H1 (cell line): Measurements from ENCODE around the gene OST4. TPM values are rescaled to one million over a fixed set of nuclear protein-coding genes. Genes with fewer than 3 reads are reported as not detected.
A peak's percentile ranks its signal among the peaks of the same experiment; 100 is the strongest.

Experiments
- CTCF ChIA-PET: fragments of 300-600 bp; sonication (Branson Sonifier 250); formaldehyde crosslinking; loops from one replicate; lab custom pipeline; 2021; ENCODE audit not compliant: partially characterized antibody; lab: Charles Lee
- POLR2A ChIA-PET: fragments of 300-600 bp; sonication (Branson Sonifier 250); formaldehyde crosslinking; loops from one replicate; lab custom pipeline; 2021; ENCODE audit warnings: inconsistent platforms; ENCODE audit not compliant: partially characterized antibody; lab: Charles Lee
- DNase-seq, 2 experiments: peaks; one replicate each; pipeline versions ENCODE4 v3.0.0 to v3.0.0-alpha.2; 2010 to 2022; ENCODE audit warnings: low spot score in 2 of 2, low read depth in 1 of 2, mixed read lengths in 1 of 2
- FAIRE-seq: peaks from 2 replicates; lab custom pipeline; 2011; peaks lifted over from hg19 to GRCh38; lab: Jason Lieb, UNC
- H2AFZ ChIP-seq: 2 replicates; pipeline ENCODE4 v1.8.1; 2012; ENCODE audit warnings: low read length, inconsistent platforms
- H2AK5ac ChIP-seq: 2 replicates; pipeline ENCODE4 v1.6.1; 2013; ENCODE audit warnings: low read depth, low read length
- H2BK120ac ChIP-seq: replicated peaks from 2 replicates; pipeline ENCODE3; 2013; ENCODE audit warnings: low read depth, low read length, inconsistent platforms
- H2BK12ac ChIP-seq: 2 replicates; pipeline ENCODE4 v1.6.1; 2013; ENCODE audit warnings: low read depth, low read length
- H2BK15ac ChIP-seq: 2 replicates; pipeline ENCODE4 v1.6.1; 2013; ENCODE audit warnings: low read length
- H2BK20ac ChIP-seq: 2 replicates; pipeline ENCODE4 v1.6.1; 2013; ENCODE audit warnings: low read length
- H2BK5ac ChIP-seq: 2 replicates; pipeline ENCODE4 v1.6.1; 2013; ENCODE audit warnings: low read depth, low read length
- H3K14ac ChIP-seq: 2 replicates; pipeline ENCODE4 v1.6.1; 2013; ENCODE audit warnings: inconsistent platforms; ENCODE audit not compliant: insufficient read length
- H3K18ac ChIP-seq: 2 replicates; pipeline ENCODE4 v1.6.1; 2013; ENCODE audit warnings: low read length; ENCODE audit errors: extremely low read depth
- H3K23ac ChIP-seq: 2 replicates; pipeline ENCODE4 v1.6.1; 2013; ENCODE audit warnings: inconsistent platforms; ENCODE audit not compliant: insufficient read length
- H3K23me2 ChIP-seq: 2 replicates; pipeline ENCODE4 v1.6.1; 2013; ENCODE audit warnings: low read depth, low read length
- H3K27ac ChIP-seq: 2 replicates; pipeline ENCODE4 v1.6.1; 2011; ENCODE audit warnings: low read depth, low read length, inconsistent platforms
- H3K27me3 ChIP-seq, 4 experiments: replicated peaks in 1 of 4; 1 replicate in 1 of 4; 2 replicates in 3 of 4; pipeline versions ENCODE4 v1.6.1 to v1.8.1; 2011 to 2013; ENCODE audit warnings: low read length in 3 of 4, mild to moderate bottlenecking in 3 of 4, inconsistent platforms in 2 of 4, mixed read lengths in 2 of 4, moderate library complexity in 1 of 4; ENCODE audit not compliant: control insufficient read depth in 3 of 4, insufficient read depth in 3 of 4; ENCODE audit errors: extremely low read depth in 1 of 4
- H3K36me3 ChIP-seq, 4 experiments: 2 replicates each; pipeline versions ENCODE4 v1.6.1 to v1.8.1; 2011 to 2013; ENCODE audit warnings: mild to moderate bottlenecking in 4 of 4, low read length in 3 of 4, moderate library complexity in 2 of 4, control low read depth in 1 of 4, inconsistent platforms in 1 of 4; ENCODE audit not compliant: insufficient read depth in 4 of 4, control insufficient read depth in 2 of 4
- H3K4ac ChIP-seq: replicated peaks from 2 replicates; pipeline ENCODE3; 2013; ENCODE audit warnings: low read length, low read depth, mixed read lengths, inconsistent platforms; ENCODE audit not compliant: insufficient read length
- H3K4me1 ChIP-seq, 4 experiments: replicated peaks in 1 of 4; 1 replicate in 1 of 4; 2 replicates in 3 of 4; pipeline versions ENCODE4 v1.6.1 to v1.8.1; 2011 to 2013; ENCODE audit warnings: low read length in 3 of 4, inconsistent platforms in 2 of 4, mixed read lengths in 1 of 4; ENCODE audit not compliant: insufficient read depth in 4 of 4, control insufficient read depth in 3 of 4
- H3K4me2 ChIP-seq, 2 experiments: 2 replicates each; pipeline versions ENCODE4 v1.6.1 to v1.8.1; 2011 to 2013; ENCODE audit warnings: low read depth in 2 of 2, low read length in 2 of 2, control low read depth in 1 of 2, inconsistent platforms in 1 of 2, mild to moderate bottlenecking in 1 of 2; ENCODE audit not compliant: insufficient read depth in 1 of 2
- H3K4me3 ChIP-seq, 4 experiments: fragments of 200-600, 300-600 bp in 1 of 4; sonication (generic), shearing (Covaris generic), sonication (Bioruptor Twin) in 1 of 4; 2 replicates each; pipeline versions ENCODE4 v1.5.1 to v1.8.1; 2011 to 2016; ENCODE audit warnings: low read length in 4 of 4, low read depth in 3 of 4, control low read depth in 2 of 4, inconsistent platforms in 2 of 4, mild to moderate bottlenecking in 2 of 4, mixed read lengths in 1 of 4, moderate library complexity in 1 of 4; ENCODE audit not compliant: insufficient read depth in 2 of 4; ENCODE audit errors: extremely low read depth in 1 of 4
- H3K56ac ChIP-seq: replicated peaks from 2 replicates; pipeline ENCODE3; 2013; ENCODE audit warnings: low read depth, mild to moderate bottlenecking, mixed read lengths, low read length, inconsistent platforms; ENCODE audit not compliant: insufficient read length
- H3K79me1 ChIP-seq: 2 replicates; pipeline ENCODE4 v1.6.1; 2013; ENCODE audit warnings: low read depth, low read length, control low read depth
- H3K79me2 ChIP-seq, 2 experiments: 2 replicates each; pipeline versions ENCODE4 v1.6.1 to v1.8.1; 2012 to 2013; ENCODE audit warnings: low read length in 2 of 2, mild to moderate bottlenecking in 2 of 2, inconsistent platforms in 1 of 2; ENCODE audit not compliant: insufficient read depth in 2 of 2, control insufficient read depth in 1 of 2
- H3K9ac ChIP-seq, 4 experiments: replicated peaks in 1 of 4; 1 replicate in 1 of 4; 2 replicates in 3 of 4; pipeline versions ENCODE4 v1.6.1 to v1.8.1; 2011 to 2013; ENCODE audit warnings: low read depth in 3 of 4, low read length in 3 of 4, control low read depth in 2 of 4, mild to moderate bottlenecking in 2 of 4, moderate library complexity in 2 of 4, inconsistent platforms in 1 of 4; ENCODE audit errors: extremely low read depth in 1 of 4
- H3K9me3 ChIP-seq, 2 experiments: 2 replicates each; pipeline versions ENCODE4 v1.6.1 to v1.8.1; 2012 to 2013; ENCODE audit warnings: mild to moderate bottlenecking in 2 of 2, moderate library complexity in 2 of 2, control low read depth in 1 of 2, inconsistent platforms in 1 of 2, low read depth in 1 of 2, low read length in 1 of 2, mixed read lengths in 1 of 2; ENCODE audit not compliant: insufficient read depth in 2 of 2
- H4K20me1 ChIP-seq, 2 experiments: replicated peaks in 1 of 2; 2 replicates each; pipeline versions ENCODE3 to v1.8.1; 2011 to 2013; ENCODE audit warnings: inconsistent platforms in 2 of 2, low read length in 2 of 2, mild to moderate bottlenecking in 1 of 2; ENCODE audit not compliant: insufficient read depth in 2 of 2, control insufficient read depth in 1 of 2
- H4K5ac ChIP-seq: 2 replicates; pipeline ENCODE4 v1.6.1; 2013; ENCODE audit warnings: low read length, low read depth, mixed read lengths, inconsistent platforms; ENCODE audit not compliant: insufficient read length
- H4K8ac ChIP-seq: 2 replicates; pipeline ENCODE4 v1.8.0; 2013; ENCODE audit warnings: mild to moderate bottlenecking, moderate library complexity, low read length, inconsistent platforms; ENCODE audit not compliant: insufficient read depth; ENCODE audit errors: extremely low read depth
- H4K91ac ChIP-seq: replicated peaks from 2 replicates; pipeline ENCODE3; 2013; ENCODE audit warnings: low read length, mixed read lengths, inconsistent platforms; ENCODE audit not compliant: insufficient read length
- BRCA1 ChIP-seq: IDR thresholded peaks from 2 replicates; pipeline ENCODE4 v1.6.1; 2012; ENCODE audit warnings: low read depth, low read length, improper control_type of control experiment
- CEBPB ChIP-seq: IDR thresholded peaks from 2 replicates; pipeline ENCODE4 v1.6.1; 2012; ENCODE audit warnings: low read depth, low read length
- HDAC2 ChIP-seq, 2 experiments: fragments of 300-600 bp in 1 of 2; sonication (generic) in 1 of 2; IDR thresholded peaks; 2 replicates each; pipeline ENCODE4 v1.6.1; 2011 to 2012; ENCODE audit warnings: low read depth in 2 of 2, low read length in 2 of 2, mild to moderate bottlenecking in 2 of 2, moderate library complexity in 2 of 2, borderline replicate concordance in 1 of 2, inconsistent platforms in 1 of 2
- KDM4A ChIP-seq: IDR thresholded peaks from one replicate; pipeline ENCODE4 v1.7.1; 2012; ENCODE audit warnings: low read depth, mild to moderate bottlenecking, moderate library complexity, low read length, inconsistent platforms; ENCODE audit not compliant: severe bottlenecking
- NRF1 ChIP-seq: IDR thresholded peaks from 2 replicates; pipeline ENCODE4 v1.6.1; 2011; ENCODE audit warnings: mild to moderate bottlenecking, low read depth, low read length, improper control_type of control experiment
- SIN3A ChIP-seq, 2 experiments: IDR thresholded peaks in 1 of 2; conservative IDR thresholded peaks in 1 of 2; 2 replicates each; pipeline ENCODE4 v1.6.1; 2011 to 2012; ENCODE audit warnings: low read length in 2 of 2, improper control_type of control experiment in 1 of 2, low read depth in 1 of 2, mild to moderate bottlenecking in 1 of 2
- SIRT6 ChIP-seq: IDR thresholded peaks from one replicate; pipeline ENCODE4 v1.7.1; 2012; ENCODE audit warnings: low read length, inconsistent platforms
- TAF7 ChIP-seq: optimal IDR thresholded peaks from 2 replicates; pipeline ENCODE3; 2011; ENCODE audit warnings: low read depth, mild to moderate bottlenecking, inconsistent platforms, low read length, moderate library complexity, borderline replicate concordance
- WGBS, 2 experiments: shearing (Covaris generic) in 1 of 2; methylation state at CpG; one replicate each; pipeline versions ENCODE4 v1.1.6 to v1.1.7; 2013 to 2015; ENCODE audit warnings: low lambda C conversion rate in 2 of 2, mixed read lengths in 2 of 2, inconsistent platforms in 1 of 2, low coverage in 1 of 2, missing lambda C conversion rate in 1 of 2; ENCODE audit not compliant: insufficient replicate concordance in 2 of 2, insufficient coverage in 1 of 2, insufficient read length in 1 of 2; ENCODE audit errors: extremely low coverage in 1 of 2, missing lambda C conversion rate in 1 of 2; 5-methylcytosine and 5-hydroxymethylcytosine counted together
- polyA plus RNA-seq, 7 experiments: library from polyadenylated mRNA; depleted of rRNA in 3 of 7; stranded (reverse) in 5 of 7; unstranded in 2 of 7; fragments of >200 nt in 5 of 7; fragments of 200-250 nt in 2 of 7; gene quantifications; 1 replicate in 5 of 7; 2 replicates in 1 of 7; 4 replicates in 1 of 7; pipeline versions ENCODE4 v1.2.1 to v1.2.3, GENCODE V29; 2011 to 2013; ENCODE audit warnings: missing spikeins in 2 of 7, mixed read lengths in 2 of 7
- total RNA-seq: library from RNA; stranded (reverse); fragmentation: NEBNext Ultra II Directional; extraction: Animal tissue kit (Norgen Biotek cat#: 25700); gene quantifications from 2 replicates; pipeline ENCODE4 v1.2.1, GENCODE V29; 2021

OST4 gene
- total and polyA plus RNA-seq, 2 of the 8 experiments (the other 6 are each of a cell fraction or from before 2014, with no cell fraction given): 225 to 865 TPM

DNA sequence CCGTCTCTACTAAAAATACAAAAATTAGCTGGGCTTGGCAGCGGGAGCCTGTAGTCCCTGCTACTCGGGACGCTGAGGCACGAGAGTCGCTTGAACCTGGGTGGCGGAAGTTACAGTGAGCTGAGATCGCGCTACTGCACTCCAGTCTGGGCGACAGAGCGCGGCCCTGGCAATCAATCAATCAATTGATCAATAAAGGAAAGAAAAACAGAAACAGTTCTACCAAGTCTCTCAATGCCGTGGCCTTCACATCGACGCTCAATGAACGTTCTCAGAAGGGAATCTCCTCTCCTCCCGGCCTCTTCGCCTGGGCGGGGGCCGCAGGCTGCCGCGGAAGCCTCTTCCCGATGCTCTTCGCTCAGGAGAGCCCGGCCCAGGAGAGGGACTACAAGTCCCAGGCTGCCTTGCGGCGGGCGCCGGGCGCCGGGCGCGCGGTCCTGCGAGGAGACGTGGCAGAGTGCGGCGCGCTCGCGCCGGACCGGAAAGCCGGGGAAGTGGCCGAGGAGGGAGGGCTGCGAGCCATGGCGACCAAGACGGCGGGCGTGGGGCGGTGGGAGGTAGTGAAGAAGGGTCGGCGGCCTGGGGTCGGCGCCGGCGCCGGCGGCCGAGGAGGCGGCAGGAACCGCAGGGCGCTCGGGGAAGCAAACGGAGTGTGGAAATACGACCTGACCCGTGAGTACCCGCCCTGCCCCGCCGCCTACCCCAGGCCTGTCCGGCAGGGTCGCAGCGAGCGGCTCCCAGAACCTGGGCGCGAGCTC is 38.8 kb downstream of the OST4 start, which contains the start of gene TMEM214:
Gene TMEM214, plus strand, starts transcription at position 471 of the 758 bp plus-strand sequence. Its CDS starts 51 bp downstream, at position 522.
- DNase-seq (peak; percentile 39 to 89), FAIRE-seq (no peak)
- peaks cover 2% of the 10 kb centered on the region for H3K79me1 ChIP-seq
- H3K18ac ChIP-seq: peak within 1 kb of the TSS; percentile 92
- 0 out of 2 replicates have a peak within 1 kb of the TSS, but pooled peaks have one; percentile 7 for H3K27ac ChIP-seq
- no peak within 1 kb of the TSS for H4K91ac ChIP-seq
- no peak within 1 kb of the TSS for H3K14ac ChIP-seq
- CTCF ChIA-PET: interaction anchor here (1.0 to 1.8 kb wide), 10 partner anchors 8 to 187 kb away, joined by 3 to 9 read pairs (median 4); partner anchors contain the start of gene MAPRE3
- H3K56ac ChIP-seq: peak within 1 kb of the TSS; percentile 63
- peaks cover 4% of the 10 kb centered on the region for H3K23me2 ChIP-seq
- no peak within 1 kb of the TSS for H2AK5ac ChIP-seq
- H3K36me3 ChIP-seq: peaks cover 17 to 28% (median 23%) of the 10 kb centered on the region in 4 experiments; a peak in 7 of 8 replicates
- H2BK15ac ChIP-seq: peak within 1 kb of the TSS; percentile 81; the same call in 1 of the 2 replicates
- peaks cover 2 to 4% of the 10 kb centered on the region in 2 experiments for H4K20me1 ChIP-seq
- no peak within 1 kb of the TSS for H2BK5ac ChIP-seq
- H3K9ac ChIP-seq: peak within 1 kb of the TSS; percentile 50 to 77 (median 60)
- no peak within 1 kb of the TSS for H2BK12ac ChIP-seq
- H3K4me3 ChIP-seq: peak within 1 kb of the TSS; percentile 80 to 93 (median 84)
- H2BK120ac ChIP-seq: no peak within 1 kb of the TSS
- no peak within 1 kb of the TSS for H3K4ac ChIP-seq
- peak within 1 kb of the TSS; percentile 24 for H4K5ac ChIP-seq
- H3K27me3 ChIP-seq: no peaks in the 10 kb centered on the region
- POLR2A ChIA-PET: interaction anchor here (0.7 to 3.7 kb wide), 7 partner anchors 8 to 39 kb away, joined by 3 to 34 read pairs (median 5); partner anchors contain the start of genes AGBL5 and OST4
- H4K8ac ChIP-seq: peak within 1 kb of the TSS; percentile 75; the same call in 1 of the 2 replicates
- no peak within 1 kb of the TSS for H2BK20ac ChIP-seq
- H3K4me1 ChIP-seq: peaks cover 0 to 6% (median 0%) of the 10 kb centered on the region in 4 experiments; a peak in 3 of 7 replicates
- H3K79me2 ChIP-seq: peaks cover 0 to 11% of the 10 kb centered on the region in 2 experiments; a peak in 1 of 4 replicates
- no peaks in the 10 kb centered on the region for H3K9me3 ChIP-seq
- H3K4me2 ChIP-seq: peak within 1 kb of the TSS; percentile 91 to 93
- WGBS, 2 experiments: 2% methylated on average over 51 of the region's 76 CpGs; no CpG with 5 or more reads in 1 of the 2 experiments
- peak within 1 kb of the TSS; percentile 65 for H2AFZ ChIP-seq
- no peak within 1 kb of the TSS for H3K23ac ChIP-seq
- no peak for TF ChIP-seq NRF1
- no peak for TF ChIP-seq BRCA1
- no peak for TF ChIP-seq SIRT6
- TF ChIP-seq KDM4A: peak; percentile 93
- TF ChIP-seq HDAC2 (IDR thresholded peaks at IDR 0.05; ENCODE audit: borderline replicate concordance in 1 of 2, low read depth in 2 of 2, low read length in 2 of 2): peak; percentile 78 to 82; a peak in 2 of 4 replicates
- TF ChIP-seq SIN3A (conservative IDR thresholded peaks at IDR 0.05 in 1 of 2, IDR thresholded peaks at IDR 0.05 in 1 of 2; ENCODE audit: low read depth in 1 of 2, low read length in 2 of 2): peak in 1 of 2 experiments; percentile 76; a peak in 3 of 4 replicates
- no peak for TF ChIP-seq TAF7
- TF ChIP-seq CEBPB: no peak
